ENCODE data around the gene P3H2. TPM values are rescaled to one million over a fixed set of nuclear protein-coding genes. Genes with fewer than 3 reads are reported as not detected.
A peak's percentile ranks its signal among the peaks of the same experiment; 100 is the strongest.

Gene P3H2
- total and polyA plus RNA-seq, 2 donors (not counting 1 experiment from before 2014, with no cell fraction given): 20.5 to 21.6 TPM

- Histone ChIP-seq H3K27ac (ENCODE audit: insufficient read depth, low read length) (no peak overlapping the region), H3K27me3 (ENCODE audit: control insufficient read depth, insufficient read depth, low read length) (no peaks in the 10 kb centered on the region), H3K4me2 (ENCODE audit: extremely low read depth, insufficient read depth, low read length) (no peak overlapping the region), H3K79me2 (ENCODE audit: control insufficient read depth, insufficient read depth, low read length) (no peaks in the 10 kb centered on the region), H2AFZ (ENCODE audit: low read length) (no peak overlapping the region), H3K4me3 (replicated peaks in 1 of 4; ENCODE audit: control extremely low read depth in 1 of 4, insufficient read depth in 1 of 4, low read depth in 3 of 4, low read length in 4 of 4) (no peak overlapping the region), H4K20me1 (ENCODE audit: control insufficient read depth, extremely low read depth, insufficient read depth, low read length) (no peaks in the 10 kb centered on the region), H3K36me3 (ENCODE audit: control insufficient read depth, insufficient read depth, low read length) (no peaks in the 10 kb centered on the region), H3K9ac (ENCODE audit: insufficient read depth, low read length) (no peak overlapping the region), H3K4me1 (ENCODE audit: control insufficient read depth, extremely low read depth, insufficient read depth, low read length) (peaks cover 6% of the 10 kb centered on the region), H3K9me3 (ENCODE audit: control insufficient read depth, insufficient read depth, low read depth, low read length) (no peaks in the 10 kb centered on the region)
- TF ChIP-seq, protein P1, sequence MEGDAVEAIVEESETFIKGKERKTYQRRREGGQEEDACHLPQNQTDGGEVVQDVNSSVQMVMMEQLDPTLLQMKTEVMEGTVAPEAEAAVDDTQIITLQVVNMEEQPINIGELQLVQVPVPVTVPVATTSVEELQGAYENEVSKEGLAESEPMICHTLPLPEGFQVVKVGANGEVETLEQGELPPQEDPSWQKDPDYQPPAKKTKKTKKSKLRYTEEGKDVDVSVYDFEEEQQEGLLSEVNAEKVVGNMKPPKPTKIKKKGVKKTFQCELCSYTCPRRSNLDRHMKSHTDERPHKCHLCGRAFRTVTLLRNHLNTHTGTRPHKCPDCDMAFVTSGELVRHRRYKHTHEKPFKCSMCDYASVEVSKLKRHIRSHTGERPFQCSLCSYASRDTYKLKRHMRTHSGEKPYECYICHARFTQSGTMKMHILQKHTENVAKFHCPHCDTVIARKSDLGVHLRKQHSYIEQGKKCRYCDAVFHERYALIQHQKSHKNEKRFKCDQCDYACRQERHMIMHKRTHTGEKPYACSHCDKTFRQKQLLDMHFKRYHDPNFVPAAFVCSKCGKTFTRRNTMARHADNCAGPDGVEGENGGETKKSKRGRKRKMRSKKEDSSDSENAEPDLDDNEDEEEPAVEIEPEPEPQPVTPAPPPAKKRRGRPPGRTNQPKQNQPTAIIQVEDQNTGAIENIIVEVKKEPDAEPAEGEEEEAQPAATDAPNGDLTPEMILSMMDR (conservative IDR thresholded peaks at IDR 0.05 in 1 of 2, IDR thresholded peaks at IDR 0.05 in 1 of 2; ENCODE audit: low read depth in 1 of 2, low read length in 2 of 2): no peak
- TF ChIP-seq EZH2 (IDR thresholded peaks at IDR 0.05; ENCODE audit: low read length, missing control alignments): no peak
- DNase-seq (ENCODE audit: low read depth in 2 of 2): peak; percentile 20 to 51
Measured at GRCh38 chr3:190001426-190001825, 119.3 kb downstream of the P3H2 start.

DNA sequence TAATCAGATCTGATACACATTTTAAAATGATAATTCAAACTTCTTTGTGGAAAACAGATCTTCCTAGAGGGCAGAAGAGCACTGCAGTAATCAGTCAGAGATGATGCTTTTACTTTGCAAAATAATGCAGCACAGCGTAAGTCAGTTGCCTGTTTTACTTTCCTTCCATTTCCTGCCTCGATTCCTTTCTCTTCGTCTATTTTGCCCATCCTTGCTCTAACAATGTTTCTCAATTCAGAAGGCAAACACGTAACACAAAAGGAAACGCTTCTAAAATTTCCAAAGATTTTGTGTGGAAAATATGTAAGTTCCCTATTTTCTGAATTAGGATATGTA lies 119.9 kb downstream of the P3H2 start:
- Histone ChIP-seq H3K9me3 (ENCODE audit: control insufficient read depth, insufficient read depth, low read depth, low read length) (no peaks in the 10 kb centered on the region), H2AFZ (ENCODE audit: low read length) (no peak overlapping the region), H3K79me2 (ENCODE audit: control insufficient read depth, insufficient read depth, low read length) (no peaks in the 10 kb centered on the region), H3K27me3 (ENCODE audit: control insufficient read depth, insufficient read depth, low read length) (no peaks in the 10 kb centered on the region), H3K4me2 (ENCODE audit: extremely low read depth, insufficient read depth, low read length) (no peak overlapping the region), H3K9ac (ENCODE audit: insufficient read depth, low read length) (no peak overlapping the region), H3K27ac (ENCODE audit: insufficient read depth, low read length) (no peak overlapping the region), H4K20me1 (ENCODE audit: control insufficient read depth, extremely low read depth, insufficient read depth, low read length) (no peaks in the 10 kb centered on the region), H3K36me3 (ENCODE audit: control insufficient read depth, insufficient read depth, low read length) (no peaks in the 10 kb centered on the region), H3K4me1 (ENCODE audit: control insufficient read depth, extremely low read depth, insufficient read depth, low read length) (peaks cover 6% of the 10 kb centered on the region), H3K4me3 (replicated peaks in 1 of 4; ENCODE audit: control extremely low read depth in 1 of 4, insufficient read depth in 1 of 4, low read depth in 3 of 4, low read length in 4 of 4) (no peak overlapping the region)
- no peak for DNase-seq (ENCODE audit: low read depth in 2 of 2)
- no peak for TF ChIP-seq EZH2 (IDR thresholded peaks at IDR 0.05; ENCODE audit: low read length, missing control alignments)
- TF ChIP-seq, protein P1 (conservative IDR thresholded peaks at IDR 0.05 in 1 of 2, IDR thresholded peaks at IDR 0.05 in 1 of 2; ENCODE audit: low read depth in 1 of 2, low read length in 2 of 2): no peak

DNA sequence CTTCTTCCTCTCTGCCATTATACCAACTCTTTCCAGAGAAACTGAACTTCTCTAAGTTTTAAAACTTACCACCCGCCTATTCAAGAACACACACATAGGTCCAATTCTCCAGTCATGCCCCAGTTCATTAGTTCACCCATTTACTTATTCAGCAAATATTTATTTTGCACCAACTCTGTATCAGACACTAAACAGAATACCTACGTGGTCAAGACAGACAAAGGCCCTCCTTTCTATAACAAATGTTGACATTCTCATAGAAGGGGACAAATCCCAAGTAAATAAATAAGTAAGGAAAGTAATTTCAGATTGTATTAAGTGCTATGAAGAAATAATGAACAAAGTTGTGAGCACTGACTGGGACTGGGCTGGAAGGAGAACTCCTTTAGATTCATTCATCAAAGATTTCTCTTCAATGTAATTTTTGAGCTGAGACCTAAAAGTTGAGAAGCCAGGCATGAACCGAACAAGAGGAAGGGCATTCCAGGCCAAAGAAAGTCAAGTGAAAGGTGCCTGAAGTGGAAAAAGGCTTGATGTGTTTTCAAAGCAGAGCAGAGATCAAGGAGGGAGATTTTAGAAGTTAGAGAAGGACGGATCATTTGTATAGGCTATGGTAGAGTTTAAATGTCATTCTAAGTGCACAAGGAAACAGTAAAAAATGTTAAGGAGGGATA lies 120.4 kb downstream of the P3H2 start:
- Histone ChIP-seq H2AFZ (ENCODE audit: low read length) (no peak overlapping the region), H4K20me1 (ENCODE audit: control insufficient read depth, extremely low read depth, insufficient read depth, low read length) (no peaks in the 10 kb centered on the region), H3K4me2 (ENCODE audit: extremely low read depth, insufficient read depth, low read length) (peak overlapping the region; percentile 28), H3K36me3 (ENCODE audit: control insufficient read depth, insufficient read depth, low read length) (no peaks in the 10 kb centered on the region), H3K9ac (ENCODE audit: insufficient read depth, low read length) (no peak overlapping the region), H3K27me3 (ENCODE audit: control insufficient read depth, insufficient read depth, low read length) (no peaks in the 10 kb centered on the region), H3K4me1 (ENCODE audit: control insufficient read depth, extremely low read depth, insufficient read depth, low read length) (peaks cover 6% of the 10 kb centered on the region), H3K27ac (ENCODE audit: insufficient read depth, low read length) (no peak overlapping the region), H3K79me2 (ENCODE audit: control insufficient read depth, insufficient read depth, low read length) (no peaks in the 10 kb centered on the region), H3K4me3 (replicated peaks in 1 of 4; ENCODE audit: control extremely low read depth in 1 of 4, insufficient read depth in 1 of 4, low read depth in 3 of 4, low read length in 4 of 4) (no peak overlapping the region), H3K9me3 (ENCODE audit: control insufficient read depth, insufficient read depth, low read depth, low read length) (no peaks in the 10 kb centered on the region)
- DNase-seq (ENCODE audit: low read depth in 2 of 2): no peak
- TF ChIP-seq EZH2 (IDR thresholded peaks at IDR 0.05; ENCODE audit: low read length, missing control alignments): no peak
- TF ChIP-seq, protein P1 (conservative IDR thresholded peaks at IDR 0.05 in 1 of 2, IDR thresholded peaks at IDR 0.05 in 1 of 2; ENCODE audit: low read depth in 1 of 2, low read length in 2 of 2): no peak
